GM19035 (cell line): Measurements from ENCODE around the gene UBE2D1.
"Not testable (repeated sequence)": the region's sequence is repeated elsewhere in the genome, so short reads cannot be mapped to it uniquely, and the experiment has no call there.

Experiments
- ATAC-seq: cut with Tn5 transposase; IDR thresholded peaks from one replicate; pipeline ENCODE4 v1.9.1; 2021; ENCODE audit not compliant: unreplicated experiment

Gene UBE2D1

GRCh38 chr10:58373442-58373827 lies 38.6 kb downstream of the UBE2D1 start:
- no peak for ATAC-seq

- no peak for ATAC-seq
Observed at GRCh38 chr10:58382489-58382995, 47.7 kb downstream of the UBE2D1 start.

- peak; percentile 30 for ATAC-seq
Observed at GRCh38 chr10:58384095-58384494, 49.3 kb downstream of the UBE2D1 start.

- ATAC-seq = peak; percentile 2
Observed at GRCh38 chr10:58384544-58384998, 49.8 kb downstream of the UBE2D1 start.

- ATAC-seq = peak; percentile 92
Observed at GRCh38 chr10:58384999-58385783, 50.4 kb downstream of the UBE2D1 start, which contains the start of gene TFAM. Gene TFAM (plus strand): TSS chr10:58385410. CDS start chr10:58385548, 138 bp downstream.

GRCh38 chr10:58385784-58386112 lies 50.9 kb downstream of the UBE2D1 start:
- peak; percentile 6 for ATAC-seq

- no peak for ATAC-seq
Observed at GRCh38 chr10:58389024-58389423, 54.2 kb downstream of the UBE2D1 start.

- ATAC-seq = no peak
Observed at GRCh38 chr10:58393317-58393716, 58.5 kb downstream of the UBE2D1 start.

- ATAC-seq = no peak
Observed at GRCh38 chr10:58394471-58394870, 59.7 kb downstream of the UBE2D1 start.

GRCh38 chr10:58396057-58396456 lies 61.3 kb downstream of the UBE2D1 start:
- ATAC-seq = no peak

GRCh38 chr10:58397830-58398229 lies 63.0 kb downstream of the UBE2D1 start:
- ATAC-seq = no peak

GRCh38 chr10:58399410-58399809 lies 64.6 kb downstream of the UBE2D1 start:
- no peak for ATAC-seq

- no peak for ATAC-seq
Observed at GRCh38 chr10:58400609-58401008, 65.8 kb downstream of the UBE2D1 start.

GRCh38 chr10:58404001-58404400 lies 69.2 kb downstream of the UBE2D1 start:
- no peak for ATAC-seq

- no peak for ATAC-seq
Observed at GRCh38 chr10:58409956-58410610, 75.3 kb downstream of the UBE2D1 start.

GRCh38 chr10:58412502-58412961 lies 77.7 kb downstream of the UBE2D1 start:
- no peak for ATAC-seq

- ATAC-seq = no peak
Observed at GRCh38 chr10:58414270-58415041, 79.7 kb downstream of the UBE2D1 start.

GRCh38 chr10:58415757-58416156 lies 81.0 kb downstream of the UBE2D1 start:
- no peak for ATAC-seq

GRCh38 chr10:58417902-58418301 lies 83.1 kb downstream of the UBE2D1 start:
- ATAC-seq = not testable (repeated sequence)
